ENCODE measurements around the gene JPT2. TPM values are rescaled to one million over a fixed set of nuclear protein-coding genes. Genes with fewer than 3 reads are reported as not detected.

JPT2 gene
- polyA plus RNA-seq, 2 of the 4 experiments (the other 2 are of a cell fraction), result 97.6 to 139 TPM

- DNase-seq (ENCODE audit: low read depth in 1 of 2, low spot score in 1 of 2) (no peak), FAIRE-seq (no peak), ATAC-seq (no peak)
- Histone ChIP-seq H3K4me3 (no peak overlapping the region), H3K4me2 (no peak overlapping the region), H3K4me1 (no peaks in the 10 kb centered on the region), H3K27ac (no peak overlapping the region), H3K9me3 (no peaks in the 10 kb centered on the region)
- 95% methylated on average over 11 of the region's 11 CpGs for WGBS (ENCODE audit: missing lambda C conversion rate)
- CTCF ChIA-PET, result interaction anchor here (1.5 kb wide), 1 partner anchor 135 kb away, joined by 4 read pairs; the partner anchor contains the start of genes EME2 and MRPS34
- POLR2A ChIA-PET, result interaction anchor here (0.6 kb wide), 1 partner anchor 21 kb away, joined by 4 read pairs; no protein-coding TSS in a partner anchor
- TF ChIP-seq, protein P1, sequence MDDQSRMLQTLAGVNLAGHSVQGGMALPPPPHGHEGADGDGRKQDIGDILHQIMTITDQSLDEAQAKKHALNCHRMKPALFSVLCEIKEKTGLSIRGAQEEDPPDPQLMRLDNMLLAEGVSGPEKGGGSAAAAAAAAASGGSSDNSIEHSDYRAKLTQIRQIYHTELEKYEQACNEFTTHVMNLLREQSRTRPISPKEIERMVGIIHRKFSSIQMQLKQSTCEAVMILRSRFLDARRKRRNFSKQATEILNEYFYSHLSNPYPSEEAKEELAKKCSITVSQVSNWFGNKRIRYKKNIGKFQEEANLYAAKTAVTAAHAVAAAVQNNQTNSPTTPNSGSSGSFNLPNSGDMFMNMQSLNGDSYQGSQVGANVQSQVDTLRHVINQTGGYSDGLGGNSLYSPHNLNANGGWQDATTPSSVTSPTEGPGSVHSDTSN (IDR thresholded peaks at IDR 0.05), result no peak
- TF ChIP-seq GATA3 (IDR thresholded peaks at IDR 0.05; ENCODE audit: borderline replicate concordance) (no peak), SREBF2 (IDR thresholded peaks at IDR 0.05) (no peak), BHLHE40 (IDR thresholded peaks at IDR 0.05; ENCODE audit: low read depth, low read length) (no peak), FOSB (CRISPR knock-in tag; IDR thresholded peaks at IDR 0.05) (no peak), MAFK (IDR thresholded peaks at IDR 0.05; ENCODE audit: partially characterized antibody) (no peak), CBX8 (IDR thresholded peaks at IDR 0.05) (no peak), NR3C1 (IDR thresholded peaks at IDR 0.05) (no peak), HOXA7 (CRISPR knock-in tag; IDR thresholded peaks at IDR 0.05) (no peak), ZNF302 (CRISPR knock-in tag; IDR thresholded peaks at IDR 0.05) (no peak), TFCP2L1 (CRISPR knock-in tag; IDR thresholded peaks at IDR 0.05) (no peak), E2F6 (IDR thresholded peaks at IDR 0.05; ENCODE audit: borderline replicate concordance, low read depth) (no peak), CHD2 (IDR thresholded peaks at IDR 0.05; ENCODE audit: low read length, partially characterized antibody) (no peak)
- TF ChIP-seq, protein P2, sequence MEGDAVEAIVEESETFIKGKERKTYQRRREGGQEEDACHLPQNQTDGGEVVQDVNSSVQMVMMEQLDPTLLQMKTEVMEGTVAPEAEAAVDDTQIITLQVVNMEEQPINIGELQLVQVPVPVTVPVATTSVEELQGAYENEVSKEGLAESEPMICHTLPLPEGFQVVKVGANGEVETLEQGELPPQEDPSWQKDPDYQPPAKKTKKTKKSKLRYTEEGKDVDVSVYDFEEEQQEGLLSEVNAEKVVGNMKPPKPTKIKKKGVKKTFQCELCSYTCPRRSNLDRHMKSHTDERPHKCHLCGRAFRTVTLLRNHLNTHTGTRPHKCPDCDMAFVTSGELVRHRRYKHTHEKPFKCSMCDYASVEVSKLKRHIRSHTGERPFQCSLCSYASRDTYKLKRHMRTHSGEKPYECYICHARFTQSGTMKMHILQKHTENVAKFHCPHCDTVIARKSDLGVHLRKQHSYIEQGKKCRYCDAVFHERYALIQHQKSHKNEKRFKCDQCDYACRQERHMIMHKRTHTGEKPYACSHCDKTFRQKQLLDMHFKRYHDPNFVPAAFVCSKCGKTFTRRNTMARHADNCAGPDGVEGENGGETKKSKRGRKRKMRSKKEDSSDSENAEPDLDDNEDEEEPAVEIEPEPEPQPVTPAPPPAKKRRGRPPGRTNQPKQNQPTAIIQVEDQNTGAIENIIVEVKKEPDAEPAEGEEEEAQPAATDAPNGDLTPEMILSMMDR (IDR thresholded peaks at IDR 0.05), result no peak
- TF ChIP-seq, protein P3, sequence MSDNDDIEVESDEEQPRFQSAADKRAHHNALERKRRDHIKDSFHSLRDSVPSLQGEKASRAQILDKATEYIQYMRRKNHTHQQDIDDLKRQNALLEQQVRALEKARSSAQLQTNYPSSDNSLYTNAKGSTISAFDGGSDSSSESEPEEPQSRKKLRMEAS (IDR thresholded peaks at IDR 0.05), result no peak
Observed at GRCh38 chr16:1637526-1637925, 40.6 kb upstream of the JPT2 start.

DNA sequence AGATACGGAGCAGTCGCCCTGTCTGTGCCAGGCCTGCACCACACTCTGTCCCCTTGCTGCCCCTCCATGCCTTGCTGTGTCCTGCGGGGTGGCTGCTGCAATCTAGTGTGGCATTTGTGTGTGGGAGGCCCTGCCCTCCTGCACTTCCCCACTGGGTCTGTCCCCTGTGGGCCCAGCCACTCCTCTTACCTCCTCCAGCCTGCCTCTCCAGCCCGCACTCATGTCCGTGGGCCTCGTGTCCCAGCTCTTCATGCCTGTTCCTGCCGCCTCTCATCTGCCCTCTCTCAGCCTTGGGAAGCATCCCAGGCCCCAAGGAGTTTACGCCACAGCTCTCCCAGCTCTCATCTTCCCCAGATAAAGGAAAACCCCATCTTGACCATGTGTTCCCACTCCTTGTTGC, 39.3 kb upstream of the JPT2 start:
- CTCF ChIA-PET, result interaction anchor here (0.9 to 1.5 kb wide), 2 partner anchors 39 to 134 kb away, joined by 3 to 4 read pairs; partner anchors contain the start of genes EME2, JPT2 and MRPS34
- POLR2A ChIA-PET, result no interaction called here
- ATAC-seq (no peak), DNase-seq (ENCODE audit: low read depth in 1 of 2, low spot score in 1 of 2) (no peak), FAIRE-seq (no peak)
- Histone ChIP-seq H3K4me2 (no peak overlapping the region), H3K4me3 (no peak overlapping the region), H3K27ac (no peak overlapping the region), H3K4me1 (no peaks in the 10 kb centered on the region), H3K9me3 (no peaks in the 10 kb centered on the region)
- WGBS (ENCODE audit: missing lambda C conversion rate), result 90% methylated on average over 8 of the region's 8 CpGs
- TF ChIP-seq ZNF302 (CRISPR knock-in tag; IDR thresholded peaks at IDR 0.05) (no peak), GATA3 (IDR thresholded peaks at IDR 0.05; ENCODE audit: borderline replicate concordance) (no peak), CHD4 (IDR thresholded peaks at IDR 0.05; ENCODE audit: borderline replicate concordance) (no peak), RFX5 (IDR thresholded peaks at IDR 0.05) (no peak), MAFK (IDR thresholded peaks at IDR 0.05; ENCODE audit: partially characterized antibody) (no peak), BCL3 (IDR thresholded peaks at IDR 0.05) (no peak), EHMT2 (IDR thresholded peaks at IDR 0.05; ENCODE audit: low read depth) (no peak), HOXA7 (CRISPR knock-in tag; IDR thresholded peaks at IDR 0.05) (no peak), RNF2 (IDR thresholded peaks at IDR 0.05; ENCODE audit: borderline replicate concordance, low read depth) (no peak), ELK1 (IDR thresholded peaks at IDR 0.05; ENCODE audit: low read depth, low read length) (no peak), HES2 (IDR thresholded peaks at IDR 0.05) (no peak), HEYL (CRISPR knock-in tag; IDR thresholded peaks at IDR 0.05) (no peak), EHF (CRISPR knock-in tag; IDR thresholded peaks at IDR 0.05) (no peak), FOXS1 (CRISPR knock-in tag; IDR thresholded peaks at IDR 0.05) (no peak), NR3C1 (IDR thresholded peaks at IDR 0.05) (no peak), JUNB (IDR thresholded peaks at IDR 0.05) (no peak), FOSB (CRISPR knock-in tag; IDR thresholded peaks at IDR 0.05) (no peak), ZC3H11A (IDR thresholded peaks at IDR 0.05) (no peak), PHF8 (IDR thresholded peaks at IDR 0.05; ENCODE audit: borderline replicate concordance, low read depth) (no peak), RARB (CRISPR knock-in tag; IDR thresholded peaks at IDR 0.05) (no peak)
